ENCODE measurements around the gene MAML3.

Gene MAML3

DNA sequence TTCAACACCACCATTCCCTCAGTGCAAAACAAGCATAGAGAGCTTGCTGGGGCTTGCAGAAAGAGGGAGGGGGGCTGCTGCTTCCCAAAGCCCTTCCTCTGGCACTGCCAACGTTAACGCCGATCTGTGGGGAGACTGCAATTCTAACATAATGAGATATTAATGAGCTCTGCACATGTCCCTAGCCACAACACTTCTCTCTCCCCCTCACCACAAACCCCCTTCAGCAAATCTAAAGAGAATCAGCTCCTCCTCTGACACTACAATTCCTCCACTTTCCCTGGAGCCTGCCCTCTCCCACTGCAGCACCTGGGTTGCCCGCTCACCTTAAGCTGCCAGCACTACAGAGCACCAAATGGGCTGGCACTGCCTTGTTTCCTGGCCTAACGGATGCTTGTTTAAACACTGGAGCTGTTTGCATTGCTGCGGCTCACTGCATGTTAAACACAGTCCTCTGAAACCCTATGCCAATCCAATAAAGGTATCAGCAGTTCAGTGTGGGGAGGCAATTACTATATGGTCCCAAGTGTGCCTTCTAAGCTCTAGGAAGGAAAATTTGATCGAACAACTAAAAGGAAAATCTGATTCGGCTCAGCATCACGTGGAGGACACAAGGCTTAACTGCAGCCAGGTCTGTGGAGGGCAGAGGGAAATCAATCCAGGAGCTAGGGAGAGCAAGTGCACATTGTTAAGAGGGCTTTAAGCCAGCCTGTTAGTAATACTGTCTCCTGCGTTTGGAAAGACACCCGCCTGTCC, 232.4 kb downstream of the MAML3 start:
- DNase-seq (ENCODE audit: low read depth), result no peak

DNA sequence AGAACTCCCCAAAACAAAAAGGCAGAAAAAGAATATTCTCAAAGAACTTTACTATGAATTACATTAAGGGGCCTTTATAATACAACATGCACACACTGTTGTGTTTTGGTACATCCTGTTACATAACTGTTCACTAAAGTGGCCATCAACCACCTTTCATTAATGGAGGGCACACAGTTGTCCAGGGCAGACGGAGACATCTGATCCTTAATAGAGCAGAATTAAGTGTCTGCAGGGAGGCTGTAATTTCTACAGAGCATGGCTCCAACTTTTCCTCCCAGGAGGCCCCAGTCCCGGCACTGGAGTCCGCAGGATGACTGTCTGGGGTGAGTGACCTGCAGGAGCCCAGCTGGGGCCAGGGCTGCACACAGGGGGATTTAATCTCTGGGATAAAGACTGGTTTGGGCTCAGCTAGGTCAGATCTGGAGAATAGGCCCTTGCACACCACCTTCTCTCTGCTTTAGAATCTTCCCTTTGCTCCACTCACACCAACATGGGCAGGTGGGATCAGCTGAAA, 233.4 kb downstream of the MAML3 start:
- DNase-seq (ENCODE audit: low read depth), result no peak

DNA sequence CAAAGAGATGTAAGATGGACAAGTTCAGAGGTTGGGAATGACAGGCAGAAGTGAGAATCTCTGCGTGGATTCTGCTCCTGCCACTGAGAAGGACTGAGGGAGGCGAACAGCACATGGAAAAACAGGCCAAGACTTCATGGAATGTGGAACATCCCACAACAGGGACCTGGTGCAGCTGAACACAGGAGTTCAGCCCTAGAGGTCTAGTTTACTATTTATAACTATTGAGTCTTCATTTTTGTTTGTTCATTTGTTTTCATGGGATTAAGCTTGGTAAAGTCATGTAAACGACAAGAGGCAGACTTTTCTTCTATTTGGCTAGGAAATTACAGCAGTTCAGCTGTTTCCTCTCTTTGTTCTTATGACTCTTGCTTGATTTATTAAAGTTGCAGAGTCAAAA, 234.5 kb downstream of the MAML3 start:
- peak; percentile 84 for DNase-seq (ENCODE audit: low read depth)

DNA sequence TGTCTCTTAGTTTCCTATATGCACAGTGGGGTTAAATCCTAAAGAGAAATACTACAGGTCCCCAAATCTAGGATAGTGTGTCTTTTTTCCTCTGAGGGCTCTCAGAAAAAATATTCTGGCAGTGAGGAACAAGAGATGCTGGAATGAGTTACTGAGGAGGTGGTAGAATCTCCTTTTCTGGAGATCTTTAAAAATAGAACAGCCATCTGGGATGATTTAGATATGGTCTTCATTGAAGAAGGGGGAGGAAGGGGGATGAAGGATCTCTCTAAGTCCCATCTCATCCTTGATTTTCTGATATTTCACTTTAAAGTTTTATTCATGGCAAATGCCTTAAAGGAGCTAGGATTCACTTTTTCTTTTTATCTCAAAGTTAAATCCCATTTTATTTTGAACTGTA, 235.0 kb downstream of the MAML3 start:
- peak; percentile 69 for DNase-seq (ENCODE audit: low read depth)

DNA sequence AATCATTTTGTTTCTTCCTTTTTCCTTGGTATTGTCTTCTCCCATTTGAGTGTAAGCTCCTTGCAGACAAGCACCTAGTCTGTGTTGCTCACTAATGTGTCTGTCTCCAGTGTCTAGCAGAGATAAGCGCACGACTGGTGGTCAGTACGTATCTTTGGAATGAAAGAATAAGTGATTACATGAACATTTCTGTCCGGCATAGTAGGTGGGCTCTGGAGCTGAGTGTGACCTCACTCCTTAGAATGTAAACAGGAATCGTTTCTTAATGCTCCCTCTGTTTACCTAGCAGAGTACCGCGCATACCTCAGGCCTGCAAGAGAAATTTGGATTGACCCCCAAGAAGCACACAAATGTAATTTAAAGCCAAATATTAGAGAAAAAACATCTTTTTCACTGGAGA, 235.4 kb downstream of the MAML3 start:
- DNase-seq (ENCODE audit: low read depth), result peak; percentile 26

DNA sequence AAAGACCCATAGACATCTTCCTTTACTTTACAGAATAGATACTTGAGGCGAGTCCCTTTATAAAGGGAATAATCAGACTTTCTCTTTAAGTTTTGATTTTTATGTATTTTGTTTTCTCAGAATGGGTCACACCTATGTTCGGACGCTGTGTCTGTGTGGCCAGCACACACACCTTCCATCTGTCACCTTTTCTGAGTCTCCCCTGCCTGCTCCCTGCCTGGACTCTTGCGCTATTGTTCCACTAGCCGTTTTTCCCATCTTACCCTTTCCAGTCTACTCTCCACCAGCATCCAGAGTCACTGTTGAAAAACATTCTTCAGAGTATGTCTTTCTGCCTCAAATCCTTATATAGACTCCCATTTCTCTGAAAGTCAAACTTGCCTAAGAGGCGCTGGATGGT, 236.1 kb downstream of the MAML3 start:
- no peak for DNase-seq (ENCODE audit: low read depth)

DNA sequence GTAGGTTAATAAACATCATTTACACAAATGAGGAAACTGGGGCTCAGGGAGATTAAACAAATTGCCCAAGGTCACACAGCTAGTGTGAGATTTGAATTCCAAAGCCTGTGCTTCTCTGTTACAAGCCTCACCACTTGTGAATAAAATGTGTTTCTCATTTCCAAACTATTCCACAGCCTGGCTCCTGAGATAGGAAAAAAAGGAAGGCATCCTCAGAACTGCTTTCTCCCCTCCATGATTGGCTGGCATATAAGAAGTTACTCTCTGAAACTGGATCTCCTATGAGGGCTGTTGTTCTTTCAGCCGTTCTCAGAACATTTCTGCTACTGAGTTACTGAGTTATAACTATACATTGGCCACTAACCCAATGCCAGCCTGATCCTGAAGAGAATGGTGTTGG, 237.9 kb downstream of the MAML3 start:
- peak; percentile 46 for DNase-seq (ENCODE audit: low read depth)

DNA sequence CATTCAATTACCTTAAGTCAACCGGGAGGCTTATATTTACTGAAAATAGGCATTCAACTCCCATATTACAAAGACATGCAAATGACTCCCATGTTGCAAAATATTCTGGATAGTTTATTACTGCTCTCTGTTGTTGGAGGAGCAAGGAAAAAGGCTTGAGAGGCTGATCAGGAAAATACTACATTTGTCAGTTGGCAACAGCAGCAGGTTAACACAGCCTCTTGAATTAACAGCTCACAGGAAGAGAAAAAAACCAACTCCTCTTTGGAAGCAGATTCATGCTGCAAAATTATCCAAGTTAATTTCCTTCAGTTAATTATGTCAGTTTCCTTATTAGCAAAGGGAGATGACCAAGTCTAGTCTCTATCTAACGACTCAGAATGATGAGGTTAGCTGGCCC, 238.9 kb downstream of the MAML3 start:
- DNase-seq (ENCODE audit: low read depth), result no peak

DNA sequence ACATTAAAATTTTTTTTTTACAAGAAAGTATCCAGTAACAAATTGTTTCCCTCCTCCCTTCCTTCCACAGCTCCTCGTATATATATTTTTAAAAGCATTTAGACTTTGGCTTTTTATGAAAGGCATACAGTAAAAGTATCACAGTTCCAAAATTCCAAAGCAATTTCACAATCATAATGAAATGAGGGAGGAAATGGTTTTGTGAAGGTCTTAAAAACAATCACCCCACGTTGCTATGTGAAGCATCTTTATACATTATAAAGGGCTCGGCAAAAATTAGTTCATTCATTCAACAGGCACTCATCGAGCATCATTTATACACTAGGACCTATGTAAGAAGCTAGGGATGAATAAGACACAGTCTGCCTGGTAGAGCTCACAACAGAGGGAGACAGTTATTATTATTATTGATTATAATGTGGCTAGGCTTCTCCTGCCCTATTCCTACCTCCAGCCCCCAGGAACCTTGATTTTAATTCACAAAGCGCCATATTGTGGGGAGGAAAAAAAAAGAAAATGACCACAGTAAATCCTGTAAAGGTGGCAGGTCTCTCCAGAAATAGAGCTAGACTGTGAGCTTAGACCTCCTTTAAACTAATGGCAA, 239.9 kb downstream of the MAML3 start:
- peak; percentile 85 for DNase-seq (ENCODE audit: low read depth)

DNA sequence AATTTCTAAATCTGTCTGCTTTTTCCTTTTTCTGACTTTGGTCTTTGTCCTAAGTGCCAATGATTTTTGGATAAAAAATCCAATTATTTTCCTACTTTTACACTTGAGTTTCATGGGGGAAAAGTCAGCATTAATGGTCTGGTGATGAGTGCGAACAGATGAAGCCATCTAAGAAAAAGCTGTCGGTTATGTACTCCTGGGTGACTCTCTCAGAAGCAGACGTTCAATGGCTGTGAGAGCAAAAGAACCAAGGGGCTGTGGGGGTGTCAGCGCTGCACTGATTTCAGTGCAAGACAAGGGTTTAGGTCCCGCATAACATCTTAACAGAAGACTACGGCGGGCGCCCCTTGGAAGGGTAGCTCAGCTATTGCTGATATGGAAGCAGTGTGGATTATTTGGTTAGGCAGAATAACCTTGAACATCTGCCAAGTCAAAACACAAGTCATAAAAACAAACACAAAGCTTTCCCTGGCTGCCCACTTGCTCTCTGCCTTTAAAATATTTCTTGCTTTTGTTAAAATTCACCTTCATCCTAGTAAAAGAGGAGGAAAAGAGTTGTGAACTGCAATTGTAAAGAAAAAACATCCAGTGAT, 240.5 kb downstream of the MAML3 start:
- no peak for DNase-seq (ENCODE audit: low read depth)

DNA sequence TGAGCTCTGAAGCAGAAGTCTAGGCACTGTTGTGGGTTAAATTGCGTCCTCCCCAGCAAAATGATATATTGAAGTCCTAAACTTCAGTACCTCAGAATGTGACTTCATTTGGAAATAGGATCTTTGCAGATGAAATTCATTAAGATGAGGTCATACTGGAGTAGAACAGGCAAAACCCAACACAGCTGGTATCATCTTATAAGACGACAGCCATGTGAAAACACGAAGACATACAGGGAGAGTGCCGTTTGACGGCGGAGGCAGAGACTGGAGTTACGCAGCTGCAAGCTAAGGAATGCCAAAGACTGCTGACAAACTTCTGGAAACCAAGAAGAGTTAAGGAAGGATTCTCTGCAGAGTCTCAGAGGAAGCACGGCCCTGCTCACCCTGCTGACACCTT, 241.5 kb downstream of the MAML3 start:
- DNase-seq (ENCODE audit: low read depth), result peak; percentile 5

DNA sequence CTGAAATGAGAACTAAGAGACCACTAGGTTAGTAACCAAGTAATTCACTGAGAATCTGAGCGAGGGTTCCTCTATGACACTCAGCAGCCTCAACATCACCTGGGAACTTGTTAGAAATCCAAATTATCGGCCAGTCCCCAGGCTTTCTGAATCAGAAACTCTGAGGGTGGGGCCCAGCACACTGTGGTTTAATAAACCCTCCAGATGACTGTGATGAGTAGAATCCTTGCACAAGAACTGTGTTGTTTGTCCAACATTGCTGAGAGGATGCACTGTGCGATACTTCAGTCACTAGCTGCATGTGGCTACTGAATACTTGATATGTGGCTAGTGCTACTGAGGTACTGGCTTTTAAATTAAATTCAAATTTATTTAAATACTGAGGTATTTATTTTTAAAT, 243.9 kb downstream of the MAML3 start:
- DNase-seq (ENCODE audit: low read depth), result no peak

DNA sequence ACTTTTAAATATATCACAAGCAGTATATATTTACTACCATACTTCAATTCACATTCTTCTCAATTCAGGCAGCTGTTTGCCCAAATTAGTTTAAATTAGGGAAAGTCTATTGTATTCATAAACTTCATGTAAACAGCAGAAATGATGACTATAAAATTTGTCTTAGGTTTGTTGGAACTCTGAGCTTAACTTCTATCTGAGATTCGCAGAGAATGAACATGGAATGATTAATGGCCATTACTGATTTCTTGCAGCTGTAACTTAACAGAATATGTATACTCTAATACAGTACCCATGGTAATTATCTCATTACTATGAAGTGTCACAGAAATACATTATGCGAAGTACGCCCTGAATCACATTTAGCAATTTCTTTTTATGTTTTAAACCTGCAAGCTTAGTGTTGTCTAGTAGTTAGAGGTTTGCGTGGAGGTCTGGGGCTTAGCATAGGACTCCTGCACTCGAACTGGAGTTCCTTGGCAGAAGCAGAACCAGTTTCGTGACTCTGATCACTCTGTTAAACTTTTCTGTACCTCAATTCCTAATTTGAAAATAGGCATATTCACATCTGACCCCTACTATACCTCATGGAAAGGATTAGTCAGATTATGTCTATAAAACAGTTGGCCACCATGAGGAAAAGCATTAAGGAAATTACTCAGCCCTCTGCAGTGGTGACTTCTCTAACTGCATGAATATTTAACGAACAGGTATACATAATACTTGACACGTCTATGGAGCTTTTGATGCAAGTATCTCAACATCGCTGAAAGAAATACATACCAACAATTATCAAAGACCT, 245.1 kb downstream of the MAML3 start:
- DNase-seq (ENCODE audit: low read depth), result no peak

DNA sequence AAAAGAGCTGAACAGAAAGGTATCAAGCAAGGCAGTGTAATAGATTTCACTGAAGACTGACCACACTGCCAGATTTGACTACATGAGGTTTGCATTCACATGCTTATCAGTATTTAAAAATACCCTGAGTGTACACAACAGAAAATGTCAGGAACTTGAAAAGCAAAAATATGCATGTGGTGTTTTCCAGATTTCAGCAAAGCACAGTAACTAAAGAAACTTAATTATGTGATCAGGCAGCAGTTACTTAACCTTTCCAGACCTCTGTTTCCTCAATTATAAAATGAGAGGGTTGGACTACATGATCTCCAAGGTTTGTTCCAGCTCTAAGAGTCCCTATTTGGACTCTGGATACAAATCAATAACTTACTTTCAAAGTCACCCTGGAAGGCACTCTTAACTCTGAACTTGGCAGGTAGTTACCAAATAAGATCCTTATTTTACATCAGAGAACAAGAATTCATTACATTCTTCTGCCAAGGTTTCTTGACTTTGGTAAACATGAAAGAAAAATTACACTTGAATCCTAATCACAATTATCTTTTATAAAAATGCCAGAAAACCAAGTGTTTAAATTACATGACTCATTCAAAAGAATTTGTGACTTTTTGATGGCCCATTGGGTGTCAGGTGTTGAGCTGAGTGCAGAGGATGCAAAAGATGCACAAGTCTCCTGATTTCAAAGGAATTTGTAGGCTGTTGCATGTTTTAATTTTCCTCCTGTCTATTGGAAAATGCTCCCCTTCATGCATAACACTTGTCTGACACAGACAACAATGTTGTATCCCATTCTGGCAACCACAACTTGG, 246.8 kb downstream of the MAML3 start:
- no peak for DNase-seq (ENCODE audit: low read depth)

DNA sequence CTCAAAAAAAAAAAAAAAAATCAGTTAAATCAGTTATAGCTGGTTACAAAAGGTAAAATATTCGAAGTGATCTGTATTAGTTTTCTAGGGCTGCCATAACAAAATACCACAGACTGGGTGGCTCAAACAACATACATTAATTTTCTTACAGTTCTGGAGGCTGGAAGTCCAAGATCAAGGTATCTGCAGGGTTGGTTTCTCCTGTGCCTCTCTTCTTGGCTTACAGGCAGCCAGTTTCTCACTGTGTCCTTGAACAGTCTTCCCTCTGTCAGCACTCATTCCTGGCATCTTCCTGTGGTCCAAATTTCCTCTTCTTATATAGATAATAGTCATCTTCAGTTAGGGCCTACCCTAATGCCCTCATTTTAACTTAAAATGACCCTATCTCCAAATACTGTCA, 248.5 kb downstream of the MAML3 start:
- no peak for DNase-seq (ENCODE audit: low read depth)

DNA sequence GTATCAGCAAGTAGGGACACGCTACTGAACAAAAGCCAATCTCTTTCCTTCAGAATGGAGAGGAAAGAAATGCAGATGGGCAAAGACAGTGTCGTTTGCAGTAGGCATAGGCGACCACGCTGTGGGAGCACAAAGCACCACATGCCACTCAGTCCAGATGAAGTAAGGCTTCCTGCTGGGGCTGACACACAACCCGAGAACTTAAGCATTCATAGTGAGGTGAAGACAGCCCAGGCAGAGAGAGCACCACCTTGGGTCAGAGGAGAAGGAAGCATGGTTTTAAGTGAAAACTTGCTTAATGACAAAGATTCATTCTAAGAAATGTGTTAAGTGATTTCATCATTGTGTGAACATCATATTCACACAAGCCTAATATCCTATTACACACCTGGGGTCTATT, 249.6 kb downstream of the MAML3 start:
- DNase-seq (ENCODE audit: low read depth), result no peak

DNA sequence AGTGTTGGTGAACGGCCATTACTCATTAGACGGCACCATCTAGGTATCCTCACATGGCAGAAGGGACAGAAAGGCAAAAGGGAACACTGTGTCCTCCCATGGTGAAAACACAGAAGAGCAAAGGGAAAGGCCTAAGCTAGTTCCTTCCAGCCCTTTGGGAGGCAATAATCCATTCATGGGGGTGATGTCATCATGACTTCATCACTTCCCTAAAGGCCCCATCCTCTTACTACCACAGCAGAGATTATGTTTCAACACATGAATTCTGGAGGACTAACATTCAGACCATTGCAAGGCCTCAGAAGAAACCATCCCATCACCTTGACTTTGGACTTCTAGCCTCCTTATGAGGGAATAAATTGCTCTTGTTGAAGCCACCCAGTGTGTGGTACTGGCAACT, 250.1 kb downstream of the MAML3 start:
- DNase-seq (ENCODE audit: low read depth), result no peak

DNA sequence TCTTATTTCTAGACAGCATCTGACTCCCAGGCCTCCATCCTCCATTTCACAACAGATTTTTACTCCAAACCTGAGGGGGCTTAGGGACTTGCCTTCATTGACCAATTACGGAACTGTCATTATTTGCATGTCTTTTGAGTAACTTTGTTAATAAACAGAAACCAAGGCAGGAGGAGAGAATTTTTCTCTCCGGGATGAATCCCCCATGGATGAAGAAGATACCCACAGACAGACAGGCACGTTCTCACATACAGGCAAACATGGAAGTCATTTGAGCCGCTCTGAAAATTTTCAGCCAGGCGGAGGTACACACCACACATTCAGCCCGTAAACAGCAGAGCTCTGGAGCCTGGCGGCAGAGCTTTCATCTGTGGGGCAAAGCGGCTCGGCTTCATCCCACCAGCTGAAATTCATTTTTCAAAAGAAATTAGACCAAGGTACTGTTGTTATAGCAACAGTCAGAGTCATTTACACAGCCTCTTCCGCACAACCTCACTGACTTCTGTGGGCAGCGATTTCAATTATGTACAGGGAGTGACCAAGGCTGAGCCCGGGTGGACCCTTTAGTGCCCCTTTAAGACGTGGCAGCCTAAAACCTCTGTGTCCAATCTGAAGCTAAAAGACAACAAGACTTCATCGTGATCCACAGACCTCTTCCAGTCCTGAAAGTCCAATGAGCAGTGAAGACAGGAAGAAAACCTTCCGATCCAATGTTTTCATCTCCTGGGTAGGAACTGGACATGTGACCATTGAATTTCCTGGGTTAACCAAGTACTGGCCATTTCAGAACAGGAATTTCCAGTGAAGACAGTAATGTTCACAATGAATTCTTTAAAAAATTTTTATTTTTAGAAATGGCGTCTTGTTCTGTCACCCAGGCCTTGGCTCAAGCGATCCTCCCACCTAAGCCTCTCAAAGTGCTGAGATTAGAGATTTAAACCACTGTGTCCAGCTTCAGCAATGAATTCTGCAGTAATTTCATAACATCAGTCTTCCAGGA, 251.4 kb downstream of the MAML3 start:
- peak; percentile 33 for DNase-seq (ENCODE audit: low read depth)

DNA sequence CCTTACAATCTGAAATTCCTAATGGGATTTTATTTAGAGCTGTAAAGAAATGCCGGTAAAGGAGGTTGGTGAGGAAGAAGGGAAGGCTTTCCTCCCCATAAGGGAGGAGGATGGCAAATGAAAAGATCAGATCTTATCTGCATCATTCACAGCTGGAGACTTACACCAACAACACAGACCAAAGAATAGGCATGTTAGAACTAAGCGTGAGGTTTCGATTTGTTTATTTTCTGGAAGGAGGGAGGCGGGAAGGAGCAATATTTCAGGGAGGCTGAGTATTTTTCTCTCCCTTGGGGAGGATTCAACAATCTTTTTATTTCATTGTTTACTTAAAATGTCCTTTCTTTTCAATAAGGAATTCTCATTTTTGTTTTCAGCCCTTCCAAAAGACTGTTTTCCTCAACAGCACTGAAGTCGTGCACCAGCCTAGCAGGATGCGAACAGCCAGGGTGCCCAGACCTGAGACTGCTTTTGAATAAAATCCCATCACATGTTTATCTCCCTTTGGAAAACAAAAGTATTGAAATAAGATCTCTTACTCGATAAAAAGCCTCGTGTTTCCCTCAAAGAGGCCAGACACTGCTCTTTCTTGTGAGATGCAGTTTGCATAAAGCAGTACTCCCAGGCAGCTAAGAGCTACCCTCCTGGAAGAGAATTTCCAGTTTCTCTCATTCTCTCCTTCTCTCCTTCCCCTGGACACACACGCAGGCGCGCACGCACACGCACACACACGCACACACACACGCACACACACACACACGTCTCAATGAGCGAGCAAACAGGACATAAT, 252.3 kb downstream of the MAML3 start:
- peak; percentile 45 for DNase-seq (ENCODE audit: low read depth)

DNA sequence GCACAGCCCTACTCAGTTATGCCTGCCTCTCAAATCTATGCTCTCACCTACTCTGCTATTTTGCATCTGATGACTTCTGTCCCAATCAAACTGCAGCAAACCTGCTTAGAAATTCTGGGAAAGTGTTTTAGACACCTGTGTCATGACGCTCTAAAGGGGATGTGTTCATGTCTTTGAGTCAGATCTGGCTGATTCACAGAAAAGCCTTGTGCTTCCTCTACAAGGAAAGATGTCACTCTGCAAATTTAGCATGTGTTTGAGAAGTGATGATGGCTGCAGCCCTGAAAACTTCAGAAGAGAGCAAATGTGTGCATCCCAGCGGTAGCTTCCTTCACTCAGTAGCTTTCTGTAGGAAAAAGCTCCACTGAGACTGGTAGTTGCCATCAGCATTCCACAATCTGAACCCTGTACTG, 253.0 kb downstream of the MAML3 start:
- DNase-seq (ENCODE audit: low read depth), result peak; percentile 14

All from EH (cell line).